Panc1 (cell line): ENCODE data around the gene ARHGEF12. TPM values are rescaled to one million over a fixed set of nuclear protein-coding genes. Genes with fewer than 3 reads are reported as not detected.

Experiments
- ATAC-seq: fragments of 200-7000 bp; cut with Tn5 transposase; 2 replicates; pipeline ENCODE4 v1.9.1; 2020; ENCODE audit warnings: mild to moderate bottlenecking, moderate library complexity
- BruUV-seq: library from RNA; stranded (reverse); fragments of 400-500 nt; replicated peaks from 2 replicates; lab custom pipeline; 2021; lab: Mats Ljungman, UMichigan
- CTCF ChIA-PET: fragments of 300-600 bp; sonication (Branson Sonifier 250); formaldehyde crosslinking; loops from one replicate; lab custom pipeline; 2022; ENCODE audit warnings: antibody characterized with exemption; lab: Charles Lee
- POLR2A ChIA-PET: fragments of 300-600 bp; sonication (Branson Sonifier 250); formaldehyde crosslinking; loops from one replicate; lab custom pipeline; 2022; ENCODE audit warnings: antibody characterized with exemption; lab: Charles Lee
- DNase-seq: peaks from one replicate; pipeline ENCODE4 v3.0.0-alpha.2; 2010; ENCODE audit warnings: low read depth, low spot score
- H3K27ac ChIP-seq: 2 replicates; pipeline ENCODE4 v1.5.1; 2011; ENCODE audit warnings: mild to moderate bottlenecking, low read length, inconsistent platforms
- H3K27me3 ChIP-seq: fragments of 200-500 bp; sonication (Bioruptor generic); 2 replicates; pipeline ENCODE4 v1.6.0; 2014; ENCODE audit warnings: low read length, inconsistent platforms; ENCODE audit not compliant: control insufficient read depth, insufficient read depth
- H3K36me3 ChIP-seq: fragments of 200-500 bp; sonication (Bioruptor generic); 2 replicates; pipeline ENCODE4 v1.5.1; 2014; ENCODE audit warnings: inconsistent platforms, mild to moderate bottlenecking, low read length, moderate library complexity; ENCODE audit not compliant: control insufficient read depth, insufficient read depth
- H3K4me1 ChIP-seq: 2 replicates; pipeline ENCODE4 v1.5.1; 2011; ENCODE audit warnings: inconsistent platforms, mild to moderate bottlenecking, low read length, moderate library complexity; ENCODE audit not compliant: control insufficient read depth, insufficient read depth
- H3K4me3 ChIP-seq, 2 experiments: 2 replicates each; pipeline ENCODE4 v1.5.1; 2011 to 2012; ENCODE audit warnings: low read depth in 2 of 2, low read length in 2 of 2, mild to moderate bottlenecking in 2 of 2, inconsistent platforms in 1 of 2, moderate library complexity in 1 of 2
- H3K9me3 ChIP-seq: fragments of 200-500 bp; sonication (Bioruptor generic); 2 replicates; pipeline ENCODE4 v1.5.1; 2014; ENCODE audit warnings: low read depth, mild to moderate bottlenecking, inconsistent platforms, low read length, moderate library complexity; ENCODE audit not compliant: control insufficient read depth, insufficient read depth
- POLR2AphosphoS5 ChIP-seq: IDR thresholded peaks from 2 replicates; pipeline ENCODE4 v1.6.1; 2012; ENCODE audit warnings: mild to moderate bottlenecking, low read depth, low read length, moderate library complexity
- SIN3A ChIP-seq: IDR thresholded peaks from 2 replicates; pipeline ENCODE4 v1.6.1; 2012; ENCODE audit warnings: low read depth, mild to moderate bottlenecking, low read length, moderate library complexity, borderline replicate concordance; ENCODE audit not compliant: insufficient read depth
- TCF7L2 ChIP-seq: IDR thresholded peaks from 2 replicates; pipeline ENCODE4 v1.6.1; 2011; ENCODE audit warnings: mild to moderate bottlenecking, low read depth, low read length, inconsistent platforms
- in situ Hi-C: cut with HindIII; loops from 2 replicates; pipeline ENCODE4 v1.10.0; 2016; ENCODE audit warnings: low sequenced_read_pairs, low pct_unique_long_range_greater_than_20kb
- intact Hi-C: fragments of 100-400 bp; cut with micrococcal nuclease; formaldehyde crosslinking; loops from one replicate; pipeline ENCODE4 v1.10.0; 2022; ENCODE audit not compliant: unreplicated experiment
- total RNA-seq: library from RNA; stranded (reverse); gene quantifications from one replicate; pipeline ENCODE4 v1.2.1, GENCODE V29; 2021; ENCODE audit not compliant: unreplicated experiment
- TF ChIP-seq, protein P1 (sequence below): fragments of 450-650 bp; IDR thresholded peaks from 2 replicates; pipeline ENCODE4 v1.5.1; 2017; ENCODE audit warnings: mild to moderate bottlenecking
- TF ChIP-seq, protein P2 (sequence below), 2 experiments: IDR thresholded peaks; 2 replicates each; pipeline ENCODE4 v1.6.1; 2011 to 2012; ENCODE audit warnings: low read depth in 2 of 2, control low read depth in 1 of 2, low read length in 1 of 2, mild to moderate bottlenecking in 1 of 2, moderate library complexity in 1 of 2; ENCODE audit not compliant: insufficient read depth in 1 of 2

Gene ARHGEF12
- total RNA-seq, 1 experiment from 2014 or later: 182 TPM

DNA sequence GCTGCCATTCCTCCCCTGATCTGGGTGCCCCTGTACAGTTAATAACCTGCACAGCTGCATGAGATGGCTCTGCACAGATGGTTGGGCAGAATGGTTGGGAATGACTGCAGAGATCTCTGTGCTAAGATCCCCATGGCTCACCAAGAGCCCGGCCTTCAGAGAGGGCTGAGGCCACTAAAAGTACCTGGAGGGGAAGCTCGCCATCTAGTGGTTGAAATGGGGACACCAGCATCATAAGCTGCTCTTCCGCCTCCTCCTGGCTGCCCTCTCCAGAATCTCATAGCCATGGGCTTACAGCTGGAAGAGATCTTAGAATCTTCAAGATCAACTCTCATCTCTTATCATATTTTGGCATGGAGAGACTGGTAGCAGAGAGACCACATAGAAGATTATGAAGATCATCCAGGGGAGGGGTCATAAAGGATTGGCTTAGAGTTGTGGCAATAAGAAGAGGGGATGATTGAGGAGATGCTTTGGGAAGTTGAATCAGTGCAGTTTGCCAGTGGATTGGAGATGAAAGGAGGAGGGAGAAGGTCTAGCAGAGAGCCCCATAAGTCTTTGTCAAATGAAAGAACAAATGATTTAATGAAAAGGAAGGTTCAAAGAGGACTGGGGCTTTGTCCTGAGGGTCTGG, 33.1 kb upstream of the ARHGEF12 start:
- H3K9me3 ChIP-seq: no peaks in the 10 kb centered on the region
- POLR2A ChIA-PET: interaction anchor here (0.6 kb wide), 1 partner anchor 135 kb away, joined by 3 read pairs; no protein-coding TSS in a partner anchor
- DNase-seq (peak; percentile 67), ATAC-seq (peak; percentile 85)
- TF ChIP-seq POLR2AphosphoS5: no peak
- TF ChIP-seq, protein P1, sequence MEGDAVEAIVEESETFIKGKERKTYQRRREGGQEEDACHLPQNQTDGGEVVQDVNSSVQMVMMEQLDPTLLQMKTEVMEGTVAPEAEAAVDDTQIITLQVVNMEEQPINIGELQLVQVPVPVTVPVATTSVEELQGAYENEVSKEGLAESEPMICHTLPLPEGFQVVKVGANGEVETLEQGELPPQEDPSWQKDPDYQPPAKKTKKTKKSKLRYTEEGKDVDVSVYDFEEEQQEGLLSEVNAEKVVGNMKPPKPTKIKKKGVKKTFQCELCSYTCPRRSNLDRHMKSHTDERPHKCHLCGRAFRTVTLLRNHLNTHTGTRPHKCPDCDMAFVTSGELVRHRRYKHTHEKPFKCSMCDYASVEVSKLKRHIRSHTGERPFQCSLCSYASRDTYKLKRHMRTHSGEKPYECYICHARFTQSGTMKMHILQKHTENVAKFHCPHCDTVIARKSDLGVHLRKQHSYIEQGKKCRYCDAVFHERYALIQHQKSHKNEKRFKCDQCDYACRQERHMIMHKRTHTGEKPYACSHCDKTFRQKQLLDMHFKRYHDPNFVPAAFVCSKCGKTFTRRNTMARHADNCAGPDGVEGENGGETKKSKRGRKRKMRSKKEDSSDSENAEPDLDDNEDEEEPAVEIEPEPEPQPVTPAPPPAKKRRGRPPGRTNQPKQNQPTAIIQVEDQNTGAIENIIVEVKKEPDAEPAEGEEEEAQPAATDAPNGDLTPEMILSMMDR: peak; percentile 99
- H3K4me3 ChIP-seq: no peak overlapping the region
- intact Hi-C loops: no loop called here
- H3K36me3 ChIP-seq: no peaks in the 10 kb centered on the region
- CTCF ChIA-PET: interaction anchor here (0.6 to 2.6 kb wide), 16 partner anchors 10 to 501 kb away, joined by 3 to 52 read pairs (median 4); partner anchors contain the start of gene POU2F3
- no peaks in the 10 kb centered on the region for H3K27me3 ChIP-seq
- no TSS peak for BruUV-seq
- H3K27ac ChIP-seq: no peak overlapping the region
- in situ Hi-C loops: no loop called here
- H3K4me1 ChIP-seq: no peaks in the 10 kb centered on the region

DNA sequence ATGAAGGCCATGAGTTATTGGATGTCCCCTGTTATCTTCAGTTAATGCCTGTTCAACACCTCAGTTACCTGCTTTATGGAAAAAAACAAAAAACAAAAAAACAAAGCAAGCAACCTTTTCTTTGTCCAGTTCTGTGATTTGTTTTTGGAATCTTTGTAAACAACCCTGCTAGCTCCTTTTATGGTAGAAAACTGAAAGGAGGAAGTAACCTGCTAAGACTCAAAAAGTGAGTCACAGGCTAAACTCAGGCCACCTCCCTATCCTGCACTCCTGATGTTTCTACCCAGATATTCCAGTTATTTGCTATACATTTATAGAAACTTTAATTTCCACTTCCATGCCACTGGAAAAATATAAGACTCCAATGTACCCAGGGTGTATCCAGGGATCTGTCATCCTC, 31.7 kb upstream of the ARHGEF12 start:
- TF ChIP-seq SIN3A: no peak
- no peak for TF ChIP-seq TCF7L2
- TF ChIP-seq, protein P2, sequence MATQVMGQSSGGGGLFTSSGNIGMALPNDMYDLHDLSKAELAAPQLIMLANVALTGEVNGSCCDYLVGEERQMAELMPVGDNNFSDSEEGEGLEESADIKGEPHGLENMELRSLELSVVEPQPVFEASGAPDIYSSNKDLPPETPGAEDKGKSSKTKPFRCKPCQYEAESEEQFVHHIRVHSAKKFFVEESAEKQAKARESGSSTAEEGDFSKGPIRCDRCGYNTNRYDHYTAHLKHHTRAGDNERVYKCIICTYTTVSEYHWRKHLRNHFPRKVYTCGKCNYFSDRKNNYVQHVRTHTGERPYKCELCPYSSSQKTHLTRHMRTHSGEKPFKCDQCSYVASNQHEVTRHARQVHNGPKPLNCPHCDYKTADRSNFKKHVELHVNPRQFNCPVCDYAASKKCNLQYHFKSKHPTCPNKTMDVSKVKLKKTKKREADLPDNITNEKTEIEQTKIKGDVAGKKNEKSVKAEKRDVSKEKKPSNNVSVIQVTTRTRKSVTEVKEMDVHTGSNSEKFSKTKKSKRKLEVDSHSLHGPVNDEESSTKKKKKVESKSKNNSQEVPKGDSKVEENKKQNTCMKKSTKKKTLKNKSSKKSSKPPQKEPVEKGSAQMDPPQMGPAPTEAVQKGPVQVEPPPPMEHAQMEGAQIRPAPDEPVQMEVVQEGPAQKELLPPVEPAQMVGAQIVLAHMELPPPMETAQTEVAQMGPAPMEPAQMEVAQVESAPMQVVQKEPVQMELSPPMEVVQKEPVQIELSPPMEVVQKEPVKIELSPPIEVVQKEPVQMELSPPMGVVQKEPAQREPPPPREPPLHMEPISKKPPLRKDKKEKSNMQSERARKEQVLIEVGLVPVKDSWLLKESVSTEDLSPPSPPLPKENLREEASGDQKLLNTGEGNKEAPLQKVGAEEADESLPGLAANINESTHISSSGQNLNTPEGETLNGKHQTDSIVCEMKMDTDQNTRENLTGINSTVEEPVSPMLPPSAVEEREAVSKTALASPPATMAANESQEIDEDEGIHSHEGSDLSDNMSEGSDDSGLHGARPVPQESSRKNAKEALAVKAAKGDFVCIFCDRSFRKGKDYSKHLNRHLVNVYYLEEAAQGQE (IDR thresholded peaks at IDR 0.05; ENCODE audit: insufficient read depth in 1 of 2, low read depth in 2 of 2, low read length in 1 of 2): no peak
- TF ChIP-seq, protein P1: no peak
- TF ChIP-seq POLR2AphosphoS5: no peak
- ATAC-seq (no peak), DNase-seq (no peak)
- ChIA-PET POLR2A (no interaction called here), CTCF (interaction anchor here (0.6 to 2.6 kb wide), 4 partner anchors 13 to 1162 kb away, joined by 3 to 52 read pairs (median 4); no protein-coding TSS in a partner anchor)
- H3K4me3 ChIP-seq: no peak overlapping the region
- H3K9me3 ChIP-seq: no peaks in the 10 kb centered on the region
- intact Hi-C loops: no loop called here
- H3K27ac ChIP-seq: no peak overlapping the region
- BruUV-seq: no TSS peak
- no peaks in the 10 kb centered on the region for H3K36me3 ChIP-seq
- no peaks in the 10 kb centered on the region for H3K4me1 ChIP-seq
- in situ Hi-C loops: no loop called here
- no peaks in the 10 kb centered on the region for H3K27me3 ChIP-seq
